GM18907 (cell line): ENCODE results near the gene GPRASP2.

Source experiments
- ATAC-seq: cut with Tn5 transposase; IDR thresholded peaks from one replicate; pipeline ENCODE4 v1.9.1; 2021; ENCODE audit warnings: mild to moderate bottlenecking, moderate library complexity; ENCODE audit not compliant: unreplicated experiment

The GPRASP2 gene

GRCh38 chrX:102744307-102744706 is 32.1 kb downstream of the GPRASP2 start:
- ATAC-seq, result no peak

- ATAC-seq, result no peak
These were observed 33.2 kb downstream of the GPRASP2 start for GRCh38 chrX:102745513-102745856.

DNA sequence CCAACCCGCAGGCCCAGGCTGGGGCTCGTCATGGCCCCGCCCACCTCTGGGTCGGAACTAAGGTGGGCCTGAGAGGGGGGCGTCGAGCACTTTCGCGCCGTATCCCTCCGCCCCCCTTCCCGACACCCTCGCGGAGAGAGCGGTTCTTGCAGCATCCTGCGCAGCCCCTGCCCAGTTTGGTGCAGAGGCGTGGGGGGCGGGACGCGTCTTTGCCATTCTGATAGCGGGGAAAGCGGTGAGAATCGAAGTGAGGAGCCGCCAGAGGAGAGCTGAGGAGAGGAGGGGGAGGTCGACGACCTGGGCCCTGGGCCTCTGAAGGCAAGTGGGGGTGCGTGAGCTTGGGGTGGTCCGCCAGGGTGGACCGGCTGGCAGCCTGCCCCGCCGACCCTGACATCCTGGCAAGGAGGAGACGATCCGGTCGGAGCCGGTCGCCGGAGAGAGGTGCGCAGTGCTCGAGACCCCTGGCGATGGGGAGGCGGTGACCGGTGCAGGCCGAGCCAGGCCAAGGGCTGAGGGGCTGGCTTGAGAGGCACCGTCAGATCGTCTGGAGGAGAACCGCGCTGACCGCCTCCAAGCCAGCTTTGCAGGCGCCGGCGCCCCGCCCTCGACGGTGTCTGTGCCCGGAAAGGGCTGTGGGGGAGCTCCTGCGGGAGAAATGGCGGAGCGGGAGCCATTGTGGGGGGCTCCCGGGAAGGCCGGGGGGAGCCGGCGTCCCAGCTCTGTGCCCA is 33.8 kb downstream of the GPRASP2 start:
- ATAC-seq, result no peak

- no peak for ATAC-seq
These were observed 53.0 kb downstream of the GPRASP2 start for GRCh38 chrX:102765217-102765616.

GRCh38 chrX:102765809-102766208 is 53.6 kb downstream of the GPRASP2 start:
- no peak for ATAC-seq

GRCh38 chrX:102767287-102767686 is 55.0 kb downstream of the GPRASP2 start:
- ATAC-seq, result no peak
